Spleen (tissue), 11 donors: ENCODE measurements around the gene KRT73. TPM values are rescaled to one million over a fixed set of nuclear protein-coding genes. Genes with fewer than 3 reads are reported as not detected.

Source experiments
- DNase-seq: peaks from one replicate; pipeline ENCODE4 v3.0.0-alpha.2; 2020
- H3K27ac ChIP-seq, 8 donors: fragments of 200-600 bp; sonication (generic) in 7 of 8; 1 replicate in 4 of 8; 2 replicates in 4 of 8; pipeline versions ENCODE4 v1.5.0 to v1.8.0; 2016 to 2021; ENCODE audit warnings: inconsistent platforms in 4 of 8, mild to moderate bottlenecking in 4 of 8, moderate library complexity in 1 of 8
- H3K27me3 ChIP-seq, 7 donors: fragments of 200-600 bp; sonication (generic) in 6 of 7; replicated peaks in 1 of 7; 1 replicate in 4 of 7; 2 replicates in 3 of 7; pipeline versions ENCODE4 v1.5.0 to v1.8.0; 2016 to 2021; ENCODE audit warnings: inconsistent platforms in 3 of 7, mild to moderate bottlenecking in 1 of 7
- H3K36me3 ChIP-seq, 6 donors: fragments of 200-600 bp; sonication (generic) in 5 of 6; 1 replicate in 4 of 6; 2 replicates in 2 of 6; pipeline versions ENCODE4 v1.5.0 to v1.8.0; 2016 to 2021; ENCODE audit warnings: inconsistent platforms in 2 of 6
- H3K4me1 ChIP-seq, 6 donors: fragments of 200-600 bp; sonication (generic) in 5 of 6; 1 replicate in 3 of 6; 2 replicates in 3 of 6; pipeline versions ENCODE4 v1.5.0 to v1.8.0; 2016 to 2021; ENCODE audit warnings: inconsistent platforms in 3 of 6
- H3K4me3 ChIP-seq, 8 donors: fragments of 200-600 bp; sonication (generic) in 7 of 8; 1 replicate in 4 of 8; 2 replicates in 4 of 8; pipeline versions ENCODE4 v1.5.0 to v1.8.0; 2016 to 2021; ENCODE audit warnings: inconsistent platforms in 4 of 8, mild to moderate bottlenecking in 4 of 8, moderate library complexity in 2 of 8
- H3K9me3 ChIP-seq, 8 donors: fragments of 200-600 bp; sonication (generic) in 7 of 8; 1 replicate in 4 of 8; 2 replicates in 4 of 8; pipeline versions ENCODE4 v1.5.0 to v1.8.0; 2016 to 2021; ENCODE audit warnings: inconsistent platforms in 4 of 8
- CTCF ChIP-seq, 11 experiments: fragments of 200-600 bp in 7 of 11; fragments of 450-650 bp in 4 of 11; sonication (generic) in 4 of 11; IDR thresholded peaks in 8 of 11; conservative IDR thresholded peaks in 3 of 11; 1 replicate in 7 of 11; 2 replicates in 4 of 11; pipeline versions ENCODE4 v1.4.0 to v1.8.0; 2016 to 2021; ENCODE audit warnings: antibody characterized with exemption in 11 of 11, inconsistent platforms in 4 of 11, mild to moderate bottlenecking in 1 of 11
- POLR2A ChIP-seq, 3 donors: fragments of 450-650 bp; IDR thresholded peaks; one replicate each; pipeline ENCODE4 v1.5.1; 2017; ENCODE audit warnings: antibody characterized with exemption in 3 of 3, mild to moderate bottlenecking in 1 of 3
- POLR2AphosphoS5 ChIP-seq, 3 donors: sonication (generic); formaldehyde crosslinking; IDR thresholded peaks; one replicate each; pipeline ENCODE4 v1.5.1; 2017; ENCODE audit warnings: antibody characterized with exemption in 3 of 3
- WGBS, 5 donors: extraction: QIAGEN DNeasy Blood & Tissue Kit in 3 of 5; methylation state at CpG; one replicate each; pipeline versions ENCODE4 v1.1.5 to v1.1.7; 2013 to 2018; 5-methylcytosine and 5-hydroxymethylcytosine counted together
- intact Hi-C: fragments of 100-400 bp; cut with DNase I; formaldehyde crosslinking; loops from one replicate; pipeline ENCODE4 v1.15.0; 2023; ENCODE audit warnings: low total_unique reads
- polyA plus RNA-seq, 3 donors: library from polyadenylated mRNA; stranded (reverse); fragments of 200-250 nt; gene quantifications; one replicate each; pipeline ENCODE4 v1.2.1, GENCODE V29; 2013
- total RNA-seq, 7 donors: library from RNA; depleted of rRNA in 3 of 7; stranded (reverse); fragments of >200 nt in 3 of 7; fragmentation: NEBNext Ultra II Directional in 4 of 7; extraction: Animal tissue kit (Norgen Biotek cat#: 25700) in 4 of 7; gene quantifications; one replicate each; pipeline versions ENCODE4 v1.1.0 to v1.2.1, GENCODE V29; 2016 to 2021
- donor health status: healthy with polysubstance abuse.
- donor health status: DM: no; HTN: no; CAD: no; lungs with moderate emphysema.
- donor health status: DM: no; HTN: no; CAD: no.
- donor health status: Bipolar disorder and iron deficiency.
- donor health status: healthy.
- donor health status: DM: no; HTN: no; CAD: no.
- donor health status: DM: yes; HTN: yes; CAD: no.

KRT73 gene
- total and polyA plus RNA-seq, 10 donors: 0.04 to 1.4 (median 0.36) TPM

DNA sequence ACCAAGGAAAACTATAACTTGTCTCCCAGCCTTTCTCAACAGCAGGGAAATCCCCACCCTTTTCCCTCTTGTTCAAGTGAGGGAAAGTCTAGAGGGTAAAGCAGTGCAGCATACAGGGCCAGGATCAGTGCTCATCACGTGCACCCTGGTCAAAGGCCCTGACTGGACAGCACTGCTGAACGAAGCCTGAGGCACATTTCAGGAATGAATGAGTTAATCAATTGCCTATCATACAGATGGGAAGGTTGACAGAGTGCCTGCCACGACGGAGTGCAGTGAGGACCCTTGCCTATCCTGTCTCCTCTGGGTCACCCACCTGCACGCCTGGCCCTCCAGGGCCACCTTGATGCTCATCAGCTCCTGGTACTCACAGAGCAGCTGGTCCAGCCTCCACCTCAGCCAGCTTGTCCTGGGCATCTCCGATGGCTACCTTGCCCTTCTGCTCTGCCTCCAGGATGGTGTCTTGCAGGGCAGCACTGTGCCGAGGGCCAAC lies 11.7 kb upstream of the KRT73 start:
- no peak overlapping the region for H3K27ac ChIP-seq
- 76 to 87% (median 78%) methylated on average over 7 of the region's 7 CpGs for WGBS, 5 donors
- no peaks in the 10 kb centered on the region for H3K9me3 ChIP-seq
- TF ChIP-seq CTCF (IDR thresholded peaks at IDR 0.05 in 8 of 11, conservative IDR thresholded peaks at IDR 0.05 in 3 of 11) (no peak), POLR2A (IDR thresholded peaks at IDR 0.05) (no peak)
- H3K27me3 ChIP-seq: peaks cover 0 to 18% (median 0%) of the 10 kb centered on the region in 7 donors
- peak; percentile 55 for DNase-seq
- peaks cover 0 to 8% (median 0%) of the 10 kb centered on the region in 6 donors for H3K4me1 ChIP-seq
- no peaks in the 10 kb centered on the region for H3K36me3 ChIP-seq
- intact Hi-C loops: no loop called here
- H3K4me3 ChIP-seq: no peak overlapping the region

DNA sequence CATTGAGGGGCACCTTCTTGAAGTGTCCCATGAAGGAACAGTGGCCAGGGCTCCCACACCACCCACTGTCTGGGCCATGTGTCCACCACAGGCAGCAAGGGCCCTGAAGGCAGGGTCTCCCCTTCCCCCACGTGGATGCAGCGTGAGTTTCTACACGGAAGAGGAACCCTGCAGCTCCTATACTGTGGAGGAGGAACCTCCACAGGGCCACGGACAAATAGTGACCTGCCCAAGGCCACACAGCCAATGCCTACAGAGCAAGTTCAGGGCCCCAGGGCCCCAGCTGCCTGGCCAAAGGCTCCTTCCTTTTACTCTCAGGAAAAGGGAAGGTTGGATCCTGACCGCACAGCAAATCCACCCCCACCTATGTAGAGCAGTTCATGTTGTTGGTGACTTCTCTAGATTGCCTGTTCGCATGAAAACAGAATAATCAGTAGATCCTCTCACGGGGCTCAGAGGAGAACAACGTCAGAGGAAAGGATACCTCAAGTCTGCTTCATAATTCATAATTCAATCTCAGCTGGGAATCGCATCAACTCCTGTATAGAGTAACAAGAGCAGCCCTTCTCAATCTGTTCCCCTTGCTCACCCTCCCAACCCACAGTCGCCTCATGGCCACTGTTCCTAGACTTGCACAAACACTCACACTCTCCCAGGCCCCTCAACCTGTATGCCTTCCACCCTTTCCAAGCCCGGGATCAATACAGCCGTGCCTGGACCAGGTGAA lies 11.1 kb upstream of the KRT73 start:
- DNase-seq: peak; percentile 65
- peaks cover 0 to 16% (median 0%) of the 10 kb centered on the region in 7 donors for H3K27me3 ChIP-seq
- peaks cover 0 to 8% (median 0%) of the 10 kb centered on the region in 6 donors for H3K4me1 ChIP-seq
- 62 to 83% (median 79%) methylated on average over 8 to 12 of the region's 12 CpGs for WGBS, 5 donors
- TF ChIP-seq CTCF (IDR thresholded peaks at IDR 0.05 in 8 of 11, conservative IDR thresholded peaks at IDR 0.05 in 3 of 11) (no peak), POLR2A (IDR thresholded peaks at IDR 0.05) (no peak), POLR2AphosphoS5 (IDR thresholded peaks at IDR 0.05) (no peak)
- no peaks in the 10 kb centered on the region for H3K36me3 ChIP-seq
- no peak overlapping the region for H3K27ac ChIP-seq
- intact Hi-C loops: no loop called here
- no peak overlapping the region for H3K4me3 ChIP-seq
- no peaks in the 10 kb centered on the region for H3K9me3 ChIP-seq

DNA sequence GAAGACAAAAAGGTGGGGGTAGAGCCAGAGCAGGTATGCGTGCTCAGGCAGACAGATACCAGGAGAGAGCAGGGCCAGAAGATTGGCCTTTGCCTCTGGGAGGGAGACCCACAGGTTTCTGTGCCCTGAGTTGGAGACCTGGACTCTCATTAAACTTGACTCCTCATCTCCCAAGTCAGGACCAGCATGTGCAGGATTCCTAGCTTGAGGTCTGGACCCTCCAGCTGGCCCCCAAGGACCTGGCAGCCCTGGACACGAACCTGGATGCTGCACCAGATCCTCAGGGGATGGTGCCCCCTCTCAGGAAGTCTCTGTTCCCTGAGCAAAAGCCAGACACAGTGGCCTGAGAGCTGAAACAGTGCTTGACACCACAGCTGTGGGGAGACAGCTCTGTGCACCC lies 10.5 kb upstream of the KRT73 start:
- Histone ChIP-seq H3K27me3 (peaks cover 0 to 13% (median 0%) of the 10 kb centered on the region in 7 donors), H3K27ac (no peak overlapping the region), H3K36me3 (no peaks in the 10 kb centered on the region), H3K4me3 (no peak overlapping the region), H3K9me3 (peaks cover 0 to 6% (median 0%) of the 10 kb centered on the region in 8 donors), H3K4me1 (peaks cover 0 to 8% (median 0%) of the 10 kb centered on the region in 6 donors)
- TF ChIP-seq CTCF (IDR thresholded peaks at IDR 0.05 in 8 of 11, conservative IDR thresholded peaks at IDR 0.05 in 3 of 11) (no peak), POLR2AphosphoS5 (IDR thresholded peaks at IDR 0.05) (no peak), POLR2A (IDR thresholded peaks at IDR 0.05) (no peak)
- no peak for DNase-seq
- intact Hi-C loops: no loop called here
- 73 to 97% (median 81%) methylated on average over 1 to 2 of the region's 2 CpGs for WGBS, 5 donors

DNA sequence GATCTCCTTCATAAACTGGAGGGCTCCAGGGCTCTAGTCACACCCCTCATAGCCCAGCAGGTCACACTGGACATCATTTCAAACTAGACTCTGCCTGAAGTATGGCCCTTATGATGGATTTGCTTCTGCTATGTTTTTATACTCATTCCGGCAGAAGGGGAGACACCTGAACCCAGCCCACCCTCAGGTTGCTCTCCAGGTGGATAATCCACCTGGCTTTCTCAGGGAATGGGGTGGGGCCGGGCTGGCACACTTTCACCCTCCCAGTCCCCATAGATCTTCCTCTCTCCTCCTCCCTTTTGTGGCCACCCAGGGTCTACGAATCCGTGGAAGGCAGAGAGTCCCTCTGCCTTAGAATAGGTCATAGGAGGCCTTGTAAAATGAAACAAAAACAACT lies 9.8 kb upstream of the KRT73 start:
- intact Hi-C loops: no loop called here
- H3K27ac ChIP-seq: no peak overlapping the region
- H3K4me1 ChIP-seq: peaks cover 0 to 8% (median 0%) of the 10 kb centered on the region in 6 donors
- H3K9me3 ChIP-seq: peaks cover 0 to 12% (median 0%) of the 10 kb centered on the region in 8 donors
- WGBS, 5 donors: 75 to 90% (median 84%) methylated on average over 4 of the region's 4 CpGs
- H3K36me3 ChIP-seq: no peaks in the 10 kb centered on the region
- H3K27me3 ChIP-seq: peaks cover 0 to 13% (median 0%) of the 10 kb centered on the region in 7 donors
- TF ChIP-seq POLR2AphosphoS5 (IDR thresholded peaks at IDR 0.05) (no peak), CTCF (IDR thresholded peaks at IDR 0.05 in 8 of 11, conservative IDR thresholded peaks at IDR 0.05 in 3 of 11) (no peak), POLR2A (IDR thresholded peaks at IDR 0.05) (no peak)
- DNase-seq: peak; percentile 23
- no peak overlapping the region for H3K4me3 ChIP-seq
